ENCODE measurements around the gene PNISR. TPM values are rescaled to one million over a fixed set of nuclear protein-coding genes. Genes with fewer than 3 reads are reported as not detected.
A peak's percentile ranks its signal among the peaks of the same experiment; 100 is the strongest.

PNISR gene
- total and polyA plus RNA-seq, 2 donors = 86.9 to 129 TPM

DNA sequence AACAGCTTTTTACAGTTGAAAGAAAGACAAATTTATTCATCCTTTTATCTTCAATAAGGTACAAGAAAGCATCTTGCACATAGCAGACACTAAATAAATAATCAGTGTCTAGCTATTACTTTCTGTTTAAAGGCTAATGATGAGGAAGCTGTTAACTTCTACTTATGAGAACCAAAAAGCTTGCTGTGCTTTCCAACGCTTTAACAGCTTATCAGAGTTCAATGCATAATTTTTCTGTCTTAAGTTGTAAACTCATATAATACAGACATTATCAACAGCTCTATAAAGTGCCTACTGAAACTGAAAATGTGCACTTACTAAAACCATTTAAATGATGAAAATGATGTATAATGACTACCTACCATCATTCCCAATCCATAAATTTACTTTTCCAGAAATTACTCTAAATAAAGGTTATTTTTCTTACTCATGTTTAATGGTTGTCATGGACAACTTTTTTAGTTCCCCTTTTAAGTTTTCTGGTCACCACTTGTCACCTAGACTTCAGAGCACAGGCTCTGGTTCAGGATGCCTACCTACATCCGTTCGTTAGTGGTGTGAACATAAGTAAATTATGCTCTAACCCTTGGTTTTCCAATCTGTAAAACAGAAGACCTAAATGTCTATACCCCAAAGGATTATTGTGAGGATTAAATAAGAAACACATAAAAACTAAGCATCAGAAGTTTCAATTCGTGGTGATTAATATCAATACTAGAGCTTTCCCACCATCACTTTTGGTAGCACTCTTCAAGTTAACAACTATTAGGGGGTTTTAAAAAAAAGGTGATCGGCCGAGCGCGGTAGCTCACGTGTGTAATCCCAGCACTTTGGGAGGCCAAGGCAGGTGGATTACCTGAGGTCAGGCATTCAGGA lies 8.0 kb downstream of the PNISR start:
- no peaks in the 10 kb centered on the region for H3K9me3 ChIP-seq (ENCODE audit: control insufficient read depth in 2 of 2, insufficient read depth in 1 of 2, low read length in 1 of 2)
- 86% methylated on average over 9 of the region's 9 CpGs for WGBS
- no peaks in the 10 kb centered on the region for H3K4me1 ChIP-seq (ENCODE audit: control insufficient read depth in 2 of 2, insufficient read depth in 2 of 2, low read length in 2 of 2)
- no peak overlapping the region for H3K27ac ChIP-seq (ENCODE audit: low read depth in 1 of 2, low read length in 1 of 2)
- no peak overlapping the region for H3K4me3 ChIP-seq (ENCODE audit: low read length in 2 of 2)
- DNase-seq (ENCODE audit: low read depth in 6 of 9, low spot score in 9 of 9) = no peak
- H3K36me3 ChIP-seq (ENCODE audit: control insufficient read depth in 2 of 2, insufficient read depth in 2 of 2, low read length in 1 of 2) = peaks cover 8 to 17% of the 10 kb centered on the region in 2 donors
- no peaks in the 10 kb centered on the region for H3K27me3 ChIP-seq (ENCODE audit: control insufficient read depth in 2 of 2, insufficient read depth in 1 of 2, low read length in 1 of 2)

DNA sequence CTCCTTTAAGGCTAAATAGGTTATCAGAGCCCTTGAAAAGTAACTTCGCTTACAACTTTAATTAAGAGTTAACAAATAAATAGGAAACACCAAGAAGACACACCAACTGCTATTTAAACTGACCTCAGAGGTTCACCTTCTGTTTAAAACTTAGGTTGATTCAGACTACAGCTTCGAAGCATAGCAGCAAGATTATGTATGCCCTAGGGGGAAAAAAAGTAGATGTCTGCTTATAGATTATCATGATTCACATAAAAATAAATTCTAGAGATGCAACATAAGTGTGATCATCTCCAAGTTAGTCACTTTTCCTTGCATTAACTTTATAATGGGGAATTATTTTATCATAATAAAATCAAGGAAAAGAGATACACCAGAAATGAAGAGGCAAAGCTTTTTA lies 8.9 kb downstream of the PNISR start:
- H3K27ac ChIP-seq (ENCODE audit: low read depth in 1 of 2, low read length in 1 of 2) = no peak overlapping the region
- no peak for DNase-seq (ENCODE audit: low read depth in 6 of 9, low spot score in 9 of 9)
- peaks cover 15 to 21% of the 10 kb centered on the region in 2 donors for H3K36me3 ChIP-seq (ENCODE audit: control insufficient read depth in 2 of 2, insufficient read depth in 2 of 2, low read length in 1 of 2)
- H3K4me1 ChIP-seq (ENCODE audit: control insufficient read depth in 2 of 2, insufficient read depth in 2 of 2, low read length in 2 of 2) = no peaks in the 10 kb centered on the region
- no peaks in the 10 kb centered on the region for H3K9me3 ChIP-seq (ENCODE audit: control insufficient read depth in 2 of 2, insufficient read depth in 1 of 2, low read length in 1 of 2)
- no peak overlapping the region for H3K4me3 ChIP-seq (ENCODE audit: low read length in 2 of 2)
- no peaks in the 10 kb centered on the region for H3K27me3 ChIP-seq (ENCODE audit: control insufficient read depth in 2 of 2, insufficient read depth in 1 of 2, low read length in 1 of 2)
- WGBS = 95% methylated on average over 2 of the region's 2 CpGs

- no peak overlapping the region for H3K4me3 ChIP-seq (ENCODE audit: low read length in 2 of 2)
- H3K36me3 ChIP-seq (ENCODE audit: control insufficient read depth in 2 of 2, insufficient read depth in 2 of 2, low read length in 1 of 2) = peaks cover 19 to 27% of the 10 kb centered on the region in 2 donors
- H3K4me1 ChIP-seq (ENCODE audit: control insufficient read depth in 2 of 2, insufficient read depth in 2 of 2, low read length in 2 of 2) = no peaks in the 10 kb centered on the region
- no peak overlapping the region for H3K27ac ChIP-seq (ENCODE audit: low read depth in 1 of 2, low read length in 1 of 2)
- H3K27me3 ChIP-seq (ENCODE audit: control insufficient read depth in 2 of 2, insufficient read depth in 1 of 2, low read length in 1 of 2) = no peaks in the 10 kb centered on the region
- no peaks in the 10 kb centered on the region for H3K9me3 ChIP-seq (ENCODE audit: control insufficient read depth in 2 of 2, insufficient read depth in 1 of 2, low read length in 1 of 2)
- no peak for DNase-seq (ENCODE audit: low read depth in 6 of 9, low spot score in 9 of 9)
Observed at GRCh38 chr6:99415446-99415845, 9.7 kb downstream of the PNISR start.

GRCh38 chr6:99412065-99412464 lies 13.0 kb downstream of the PNISR start:
- Histone ChIP-seq H3K27me3 (ENCODE audit: control insufficient read depth in 2 of 2, insufficient read depth in 1 of 2, low read length in 1 of 2) (no peaks in the 10 kb centered on the region), H3K36me3 (ENCODE audit: control insufficient read depth in 2 of 2, insufficient read depth in 2 of 2, low read length in 1 of 2) (peaks cover 33 to 50% of the 10 kb centered on the region in 2 donors), H3K4me3 (ENCODE audit: low read length in 2 of 2) (no peak overlapping the region), H3K27ac (ENCODE audit: low read depth in 1 of 2, low read length in 1 of 2) (no peak overlapping the region), H3K4me1 (ENCODE audit: control insufficient read depth in 2 of 2, insufficient read depth in 2 of 2, low read length in 2 of 2) (no peaks in the 10 kb centered on the region), H3K9me3 (ENCODE audit: control insufficient read depth in 2 of 2, insufficient read depth in 1 of 2, low read length in 1 of 2) (no peaks in the 10 kb centered on the region)
- DNase-seq (ENCODE audit: low read depth in 6 of 9, low spot score in 9 of 9) = no peak
- WGBS = 97% methylated on average over 1 of the region's 1 CpG

GRCh38 chr6:99409672-99410071 lies 15.4 kb downstream of the PNISR start:
- Histone ChIP-seq H3K27me3 (ENCODE audit: control insufficient read depth in 2 of 2, insufficient read depth in 1 of 2, low read length in 1 of 2) (no peaks in the 10 kb centered on the region), H3K36me3 (ENCODE audit: control insufficient read depth in 2 of 2, insufficient read depth in 2 of 2, low read length in 1 of 2) (peaks cover 51 to 69% of the 10 kb centered on the region in 2 donors)
- no peak for DNase-seq (ENCODE audit: low read depth in 6 of 9, low spot score in 9 of 9)

GRCh38 chr6:99407076-99407475 lies 18.0 kb downstream of the PNISR start:
- Histone ChIP-seq H3K9me3 (ENCODE audit: control insufficient read depth in 2 of 2, insufficient read depth in 1 of 2, low read length in 1 of 2) (no peaks in the 10 kb centered on the region), H3K27me3 (ENCODE audit: control insufficient read depth in 2 of 2, insufficient read depth in 1 of 2, low read length in 1 of 2) (no peaks in the 10 kb centered on the region), H3K4me1 (ENCODE audit: control insufficient read depth in 2 of 2, insufficient read depth in 2 of 2, low read length in 2 of 2) (no peaks in the 10 kb centered on the region), H3K36me3 (ENCODE audit: control insufficient read depth in 2 of 2, insufficient read depth in 2 of 2, low read length in 1 of 2) (peaks cover 49 to 74% of the 10 kb centered on the region in 2 donors), H3K27ac (ENCODE audit: low read depth in 1 of 2, low read length in 1 of 2) (no peak overlapping the region), H3K4me3 (ENCODE audit: low read length in 2 of 2) (no peak overlapping the region)
- 82% methylated on average over 7 of the region's 7 CpGs for whole genome bisulfite sequencing
- DNase-seq (ENCODE audit: low read depth in 6 of 9, low spot score in 9 of 9) = no peak

More at GRCh38 chr6:99409672-99410071, 15.4 kb downstream of the PNISR start:
- no peaks in the 10 kb centered on the region for H3K9me3 ChIP-seq (ENCODE audit: control insufficient read depth in 2 of 2, insufficient read depth in 1 of 2, low read length in 1 of 2)
- no peaks in the 10 kb centered on the region for H3K4me1 ChIP-seq (ENCODE audit: control insufficient read depth in 2 of 2, insufficient read depth in 2 of 2, low read length in 2 of 2)
- H3K27ac ChIP-seq (ENCODE audit: low read depth in 1 of 2, low read length in 1 of 2) = no peak overlapping the region
- no peak overlapping the region for H3K4me3 ChIP-seq (ENCODE audit: low read length in 2 of 2)

GRCh38 chr6:99402448-99402847 lies 22.7 kb downstream of the PNISR start:
- 95% methylated on average over 5 of the region's 5 CpGs for WGBS

GRCh38 chr6:99397287-99397686 lies 27.8 kb downstream of the PNISR start:
- H3K4me1 ChIP-seq (ENCODE audit: control insufficient read depth in 2 of 2, insufficient read depth in 2 of 2, low read length in 2 of 2) = peaks cover 3 to 4% of the 10 kb centered on the region in 2 donors
- no peak overlapping the region for H3K4me3 ChIP-seq (ENCODE audit: low read length in 2 of 2)
- WGBS = 39% methylated on average over 1 of the region's 1 CpG
- peaks cover 0 to 28% of the 10 kb centered on the region in 2 donors for H3K36me3 ChIP-seq (ENCODE audit: control insufficient read depth in 2 of 2, insufficient read depth in 2 of 2, low read length in 1 of 2)
- no peaks in the 10 kb centered on the region for H3K9me3 ChIP-seq (ENCODE audit: control insufficient read depth in 2 of 2, insufficient read depth in 1 of 2, low read length in 1 of 2)
- DNase-seq (ENCODE audit: low read depth in 6 of 9, low spot score in 9 of 9) = no peak
- no peaks in the 10 kb centered on the region for H3K27me3 ChIP-seq (ENCODE audit: control insufficient read depth in 2 of 2, insufficient read depth in 1 of 2, low read length in 1 of 2)
- H3K27ac ChIP-seq (ENCODE audit: low read depth in 1 of 2, low read length in 1 of 2) = no peak overlapping the region

More at GRCh38 chr6:99402448-99402847, 22.7 kb downstream of the PNISR start:
- no peak for DNase-seq (ENCODE audit: low read depth in 6 of 9, low spot score in 9 of 9)
- no peaks in the 10 kb centered on the region for H3K27me3 ChIP-seq (ENCODE audit: control insufficient read depth in 2 of 2, insufficient read depth in 1 of 2, low read length in 1 of 2)
- no peak overlapping the region for H3K4me3 ChIP-seq (ENCODE audit: low read length in 2 of 2)
- no peaks in the 10 kb centered on the region for H3K9me3 ChIP-seq (ENCODE audit: control insufficient read depth in 2 of 2, insufficient read depth in 1 of 2, low read length in 1 of 2)
- no peaks in the 10 kb centered on the region for H3K4me1 ChIP-seq (ENCODE audit: control insufficient read depth in 2 of 2, insufficient read depth in 2 of 2, low read length in 2 of 2)
- peaks cover 29 to 69% of the 10 kb centered on the region in 2 donors for H3K36me3 ChIP-seq (ENCODE audit: control insufficient read depth in 2 of 2, insufficient read depth in 2 of 2, low read length in 1 of 2)
- no peak overlapping the region for H3K27ac ChIP-seq (ENCODE audit: low read depth in 1 of 2, low read length in 1 of 2)

DNA sequence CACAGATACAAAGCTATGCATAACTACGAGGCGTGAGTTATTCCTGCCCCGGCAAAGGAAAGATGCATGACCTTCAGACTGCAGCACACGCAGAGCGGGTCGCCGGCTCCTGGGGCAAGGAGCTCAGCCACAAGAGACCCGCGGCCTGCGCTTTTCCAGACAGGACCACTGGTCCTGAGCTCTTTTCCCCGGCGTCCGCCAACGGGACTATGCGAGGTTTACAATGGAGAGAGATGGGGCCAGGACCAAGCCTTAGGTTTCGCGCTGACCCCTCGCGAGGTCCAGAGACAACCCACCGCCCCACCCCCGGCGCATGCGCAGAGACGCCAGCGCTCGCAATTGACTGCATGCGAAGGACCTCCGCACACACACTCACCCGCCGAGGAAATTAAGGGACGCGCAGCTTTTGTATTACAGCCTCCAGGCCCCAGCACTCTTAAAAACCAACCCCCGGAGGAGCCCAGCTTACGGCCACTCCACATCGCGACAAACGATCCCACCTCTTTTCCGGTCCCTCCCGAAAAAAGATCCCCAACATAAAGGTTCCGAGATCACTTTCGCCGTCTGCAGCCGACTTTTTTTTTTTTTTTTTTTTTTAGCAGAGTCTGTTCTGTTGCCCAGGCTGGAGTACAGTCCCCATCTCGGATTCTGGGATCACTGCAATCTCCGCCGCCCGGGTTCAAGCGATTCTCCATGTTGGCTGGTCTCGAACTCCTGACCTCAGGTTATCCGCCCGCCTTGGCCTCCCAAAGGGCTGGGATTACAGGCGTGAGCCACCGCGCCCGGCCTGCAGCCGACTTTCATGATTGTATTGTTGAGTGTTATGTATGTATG lies 31.2 kb downstream of the PNISR start, which contains the start of gene COQ3:
Gene COQ3, minus strand, starts transcription at position 498 of the 834 bp plus-strand sequence. Its CDS starts 16 bp downstream, at position 482.
- peaks cover 3 to 4% of the 10 kb centered on the region in 2 donors for H3K4me1 ChIP-seq (ENCODE audit: control insufficient read depth in 2 of 2, insufficient read depth in 2 of 2, low read length in 2 of 2)
- peak; percentile 20 to 77 (median 57) for DNase-seq (ENCODE audit: low read depth in 6 of 9, low spot score in 9 of 9)
- H3K27ac ChIP-seq (ENCODE audit: low read depth in 1 of 2, low read length in 1 of 2) = peak within 1 kb of the TSS; percentile 64 to 78
- H3K4me3 ChIP-seq (ENCODE audit: low read length in 2 of 2) = peak within 1 kb of the TSS; percentile 75 to 80
- WGBS = 14% methylated on average over 56 of the region's 56 CpGs
- H3K36me3 ChIP-seq (ENCODE audit: control insufficient read depth in 2 of 2, insufficient read depth in 2 of 2, low read length in 1 of 2) = peaks cover 0 to 4% of the 10 kb centered on the region in 2 donors
- H3K9me3 ChIP-seq (ENCODE audit: control insufficient read depth in 2 of 2, insufficient read depth in 1 of 2, low read length in 1 of 2) = no peaks in the 10 kb centered on the region
- no peaks in the 10 kb centered on the region for H3K27me3 ChIP-seq (ENCODE audit: control insufficient read depth in 2 of 2, insufficient read depth in 1 of 2, low read length in 1 of 2)

All from thymus (tissue), 11 donors.